RWPE2 (cell line): ENCODE measurements around the gene GRID2.
A peak's percentile ranks its signal among the peaks of the same experiment; 100 is the strongest.

ENCODE experiments used
- ATAC-seq: fragments of 200-7000 bp; cut with Tn5 transposase; 3 replicates; pipeline ENCODE4 v1.9.1; 2021; ENCODE audit warnings: low read depth
- DNase-seq: peaks from one replicate; pipeline ENCODE4 v3.0.0-alpha.2; 2020; ENCODE audit warnings: low spot score
- H3K27ac ChIP-seq: fragments of 450-650 bp; 2 replicates; pipeline ENCODE4 v1.5.1; 2017; ENCODE audit warnings: mild to moderate bottlenecking; ENCODE audit not compliant: poor library complexity, severe bottlenecking
- H3K27me3 ChIP-seq: fragments of 250-450 bp; sonication (Bioruptor Pico); 2 replicates; pipeline ENCODE4 v1.5.1; 2021; ENCODE audit warnings: mild to moderate bottlenecking, moderate library complexity; ENCODE audit not compliant: insufficient read depth, poor library complexity, severe bottlenecking
- H3K36me3 ChIP-seq: fragments of 250-450 bp; sonication (Bioruptor Pico); 2 replicates; pipeline ENCODE4 v1.5.1; 2020; ENCODE audit warnings: low read depth, mild to moderate bottlenecking, moderate library complexity
- H3K4me1 ChIP-seq: fragments of 250-450 bp; sonication (Bioruptor Pico); 2 replicates; pipeline ENCODE4 v1.5.1; 2021; ENCODE audit warnings: mild to moderate bottlenecking, moderate library complexity; ENCODE audit not compliant: insufficient read depth, poor library complexity, severe bottlenecking
- H3K4me3 ChIP-seq: fragments of 250-450 bp; sonication (Bioruptor Pico); 2 replicates; pipeline ENCODE4 v1.5.1; 2021; ENCODE audit warnings: mild to moderate bottlenecking, moderate library complexity; ENCODE audit not compliant: severe bottlenecking
- H3K9me3 ChIP-seq: fragments of 250-450 bp; sonication (Bioruptor Pico); 2 replicates; pipeline ENCODE4 v1.5.1; 2021; ENCODE audit warnings: mild to moderate bottlenecking, moderate library complexity; ENCODE audit not compliant: severe bottlenecking
- CTCF ChIP-seq: fragments of 450-650 bp; IDR thresholded peaks from one replicate; pipeline ENCODE4 v1.5.1; 2017; ENCODE audit warnings: mild to moderate bottlenecking, moderate library complexity; ENCODE audit not compliant: poor library complexity, severe bottlenecking

Gene GRID2

GRCh38 chr4:93302310-93302709 is 998.5 kb downstream of the GRID2 start:
- ATAC-seq (no peak), DNase-seq (no peak)
- Histone ChIP-seq H3K36me3 (no peaks in the 10 kb centered on the region; the same call in 1 of the 2 replicates), H3K4me1 (peaks cover 19% of the 10 kb centered on the region), H3K27ac (no peak overlapping the region), H3K9me3 (no peaks in the 10 kb centered on the region), H3K27me3 (no peaks in the 10 kb centered on the region), H3K4me3 (no peak overlapping the region)
- TF ChIP-seq CTCF = no peak

GRCh38 chr4:93303440-93303839 is 999.7 kb downstream of the GRID2 start:
- ATAC-seq = no peak
- H3K4me3 ChIP-seq = no peak overlapping the region

GRCh38 chr4:93312299-93312698 is 1008.5 kb downstream of the GRID2 start:
- TF ChIP-seq CTCF = no peak
- no peak overlapping the region for H3K27ac ChIP-seq
- DNase-seq (no peak), ATAC-seq (no peak)
- H3K27me3 ChIP-seq = no peaks in the 10 kb centered on the region
- H3K9me3 ChIP-seq = no peaks in the 10 kb centered on the region
- peaks cover 7% of the 10 kb centered on the region for H3K4me1 ChIP-seq
- H3K36me3 ChIP-seq = no peaks in the 10 kb centered on the region
- H3K4me3 ChIP-seq = no peak overlapping the region

More at GRCh38 chr4:93303440-93303839, 999.7 kb downstream of the GRID2 start:
- no peak for DNase-seq
- H3K36me3 ChIP-seq = no peaks in the 10 kb centered on the region; the same call in 1 of the 2 replicates
- H3K4me1 ChIP-seq = peaks cover 19% of the 10 kb centered on the region
- H3K9me3 ChIP-seq = no peaks in the 10 kb centered on the region
- H3K27ac ChIP-seq = no peak overlapping the region
- no peaks in the 10 kb centered on the region for H3K27me3 ChIP-seq
- no peak for TF ChIP-seq CTCF

- DNase-seq (no peak), ATAC-seq (peak; percentile 60)
- Histone ChIP-seq H3K27ac (no peak overlapping the region), H3K4me1 (peaks cover 14% of the 10 kb centered on the region), H3K9me3 (no peaks in the 10 kb centered on the region), H3K27me3 (no peaks in the 10 kb centered on the region), H3K36me3 (no peaks in the 10 kb centered on the region), H3K4me3 (no peak overlapping the region)
- no peak for TF ChIP-seq CTCF
Measured at GRCh38 chr4:93313197-93313596, 1009.4 kb downstream of the GRID2 start.

GRCh38 chr4:93317057-93317456 is 1013.3 kb downstream of the GRID2 start:
- no peak for TF ChIP-seq CTCF
- no peak for DNase-seq
- no peak overlapping the region for H3K4me3 ChIP-seq
- no peaks in the 10 kb centered on the region for H3K27me3 ChIP-seq
- H3K4me1 ChIP-seq = peaks cover 20% of the 10 kb centered on the region
- ATAC-seq = peak; percentile 52
- H3K9me3 ChIP-seq = no peaks in the 10 kb centered on the region
- H3K36me3 ChIP-seq = no peaks in the 10 kb centered on the region
- H3K27ac ChIP-seq = peak overlapping the region; percentile 61
